Vagina (tissue), 2 donors: ENCODE measurements around the gene ESPN.

Experiments
- CTCF ChIP-seq, 3 experiments: fragments of 450-650 bp in 2 of 3; fragments of 200-600 bp in 1 of 3; sonication (generic) in 1 of 3; IDR thresholded peaks; one replicate each; pipeline ENCODE4 v1.5.1; 2017 to 2019; ENCODE audit warnings: antibody characterized with exemption in 3 of 3, mild to moderate bottlenecking in 2 of 3, moderate library complexity in 2 of 3
- POLR2A ChIP-seq, 2 donors: fragments of 450-650 bp; IDR thresholded peaks; one replicate each; pipeline ENCODE4 v1.6.1; 2017; ENCODE audit warnings: antibody characterized with exemption in 2 of 2, mild to moderate bottlenecking in 2 of 2, moderate library complexity in 2 of 2
- POLR2AphosphoS5 ChIP-seq, 2 donors: sonication (generic); formaldehyde crosslinking; IDR thresholded peaks; one replicate each; pipeline ENCODE4 v1.9.0; 2017; ENCODE audit warnings: antibody characterized with exemption in 2 of 2, mild to moderate bottlenecking in 2 of 2, low read depth in 1 of 2; ENCODE audit not compliant: insufficient read depth in 1 of 2

DNA sequence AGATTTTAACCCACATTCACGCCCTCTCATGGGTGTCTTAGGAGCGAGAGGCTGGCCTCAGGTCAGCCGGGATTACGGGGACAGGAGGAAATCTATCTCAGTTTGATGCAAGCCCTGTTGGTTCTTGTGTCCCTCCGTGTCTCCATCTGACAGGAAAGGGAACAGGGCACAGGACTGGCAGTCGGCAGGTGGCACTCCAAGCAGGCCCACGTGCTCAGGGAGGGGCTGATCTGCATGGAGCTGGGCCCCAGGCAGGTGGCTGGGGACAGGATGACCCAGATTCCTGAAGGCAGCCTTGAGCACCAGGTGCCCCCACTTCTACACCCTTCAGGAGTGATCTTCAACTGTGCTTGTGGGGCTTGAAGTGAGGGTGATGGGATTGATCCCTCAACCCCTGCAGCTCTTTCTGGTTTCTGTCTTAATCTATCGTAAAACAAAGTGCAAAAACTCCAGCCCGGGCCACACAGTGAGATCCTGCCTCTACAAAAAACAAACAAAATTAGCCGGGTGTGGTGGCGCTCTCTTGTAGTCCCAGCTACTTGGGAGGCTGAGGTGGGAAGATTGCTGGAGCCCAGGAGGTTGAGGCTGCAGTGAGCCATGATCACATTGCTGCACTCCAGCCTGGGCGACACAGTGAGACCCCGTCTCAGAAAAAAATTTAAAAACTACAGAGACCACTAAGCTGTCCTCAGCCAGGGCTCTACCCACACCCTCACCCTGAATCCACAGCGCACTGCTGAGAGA, 58.6 kb downstream of the ESPN start:
- TF ChIP-seq CTCF (IDR thresholded peaks at IDR 0.05) (no peak), POLR2AphosphoS5 (IDR thresholded peaks at IDR 0.05; ENCODE audit: insufficient read depth in 1 of 2, low read depth in 1 of 2) (no peak), POLR2A (IDR thresholded peaks at IDR 0.05) (no peak)
